Measurements from ENCODE around the gene CD320. TPM values are rescaled to one million over a fixed set of nuclear protein-coding genes. Genes with fewer than 3 reads are reported as not detected.
A peak's percentile ranks its signal among the peaks of the same experiment; 100 is the strongest.

Gene CD320
- total RNA-seq, 3 donors from 2014 or later (not counting 1 experiment from before 2014, with no cell fraction given): 17.0 to 47.1 (median 38.7) TPM

GRCh38 chr19:8335343-8336071 lies 27.3 kb upstream of the CD320 start:
- intact Hi-C loops (cut with micrococcal nuclease): no loop called here
- 4% methylated on average over 79 of the region's 79 CpGs for WGBS (ENCODE audit: insufficient coverage)
- H3K27me3 ChIP-seq (ENCODE audit: control insufficient read depth, insufficient read depth, low read length): peaks cover 6% of the 10 kb centered on the region
- H3K9me3 ChIP-seq (ENCODE audit: control insufficient read depth, insufficient read depth, low read length): no peaks in the 10 kb centered on the region
- TF ChIP-seq CTCF (IDR thresholded peaks at IDR 0.05): no peak
- DNase-seq: peak in 1 of 2 donors; percentile 40
- peak; percentile 66 to 74 (median 69) for ATAC-seq
- Mint-ChIP-seq H3K9me3 (no peaks in the 10 kb centered on the region), H3K27me3 (ENCODE audit: low read depth in 2 of 2) (peaks cover 0 to 3% of the 10 kb centered on the region in 2 donors), H3K27ac (peak overlapping the region in 1 of 2 donors; percentile 38), H3K4me1 (peaks cover 2 to 7% of the 10 kb centered on the region in 2 donors), H3K36me3 (no peaks in the 10 kb centered on the region), H3K4me3 (peak overlapping the region; percentile 68)
- no peaks in the 10 kb centered on the region for H3K36me3 ChIP-seq (ENCODE audit: control insufficient read depth, insufficient read depth, low read length)
- H3K27ac ChIP-seq (ENCODE audit: low read length): no peak overlapping the region
- H3K4me3 ChIP-seq (ENCODE audit: low read length): no peak overlapping the region
- peaks cover 14% of the 10 kb centered on the region for H3K4me1 ChIP-seq (ENCODE audit: control insufficient read depth, insufficient read depth, low read length)

GRCh38 chr19:8334458-8335342 lies 26.5 kb upstream of the CD320 start:
- H3K9me3 Mint-ChIP-seq: no peaks in the 10 kb centered on the region
- no peaks in the 10 kb centered on the region for H3K36me3 ChIP-seq (ENCODE audit: control insufficient read depth, insufficient read depth, low read length)
- H3K9me3 ChIP-seq (ENCODE audit: control insufficient read depth, insufficient read depth, low read length): no peaks in the 10 kb centered on the region
- peak; percentile 49 to 76 (median 63) for ATAC-seq
- 5% methylated on average over 117 of the region's 117 CpGs for WGBS (ENCODE audit: insufficient coverage)
- peaks cover 0 to 4% of the 10 kb centered on the region in 2 donors for H3K4me1 Mint-ChIP-seq
- peaks cover 14% of the 10 kb centered on the region for H3K4me1 ChIP-seq (ENCODE audit: control insufficient read depth, insufficient read depth, low read length)
- peaks cover 6% of the 10 kb centered on the region for H3K27me3 ChIP-seq (ENCODE audit: control insufficient read depth, insufficient read depth, low read length)
- no peak overlapping the region for H3K27ac Mint-ChIP-seq
- H3K27me3 Mint-ChIP-seq (ENCODE audit: low read depth in 2 of 2): peaks cover 0 to 3% of the 10 kb centered on the region in 2 donors
- intact Hi-C loops (cut with micrococcal nuclease): no loop called here
- DNase-seq: peak in 1 of 2 donors; percentile 44
- H3K4me3 Mint-ChIP-seq: peak overlapping the region; percentile 55
- no peak for TF ChIP-seq CTCF (IDR thresholded peaks at IDR 0.05)
- no peaks in the 10 kb centered on the region for H3K36me3 Mint-ChIP-seq
- H3K4me3 ChIP-seq (ENCODE audit: low read length): no peak overlapping the region
- no peak overlapping the region for H3K27ac ChIP-seq (ENCODE audit: low read length)

GRCh38 chr19:8333767-8334457 lies 25.8 kb upstream of the CD320 start:
- Histone ChIP-seq H3K27ac (ENCODE audit: low read length) (no peak overlapping the region), H3K9me3 (ENCODE audit: control insufficient read depth, insufficient read depth, low read length) (no peaks in the 10 kb centered on the region), H3K4me1 (ENCODE audit: control insufficient read depth, insufficient read depth, low read length) (peaks cover 14% of the 10 kb centered on the region), H3K36me3 (ENCODE audit: control insufficient read depth, insufficient read depth, low read length) (no peaks in the 10 kb centered on the region), H3K27me3 (ENCODE audit: control insufficient read depth, insufficient read depth, low read length) (peaks cover 6% of the 10 kb centered on the region), H3K4me3 (ENCODE audit: low read length) (no peak overlapping the region)
- no peak for TF ChIP-seq CTCF (IDR thresholded peaks at IDR 0.05)
- DNase-seq (no peak), ATAC-seq (no peak)
- intact Hi-C loops (cut with micrococcal nuclease): no loop called here
- Mint-ChIP-seq H3K4me1 (peaks cover 0 to 4% of the 10 kb centered on the region in 2 donors), H3K9me3 (no peaks in the 10 kb centered on the region), H3K27ac (no peak overlapping the region), H3K4me3 (peak overlapping the region; percentile 55), H3K27me3 (ENCODE audit: low read depth in 2 of 2) (peaks cover 0 to 3% of the 10 kb centered on the region in 2 donors), H3K36me3 (no peaks in the 10 kb centered on the region)
- 34% methylated on average over 48 of the region's 48 CpGs for WGBS (ENCODE audit: insufficient coverage)
